ENCODE results near the gene NME9.

Gene NME9

DNA sequence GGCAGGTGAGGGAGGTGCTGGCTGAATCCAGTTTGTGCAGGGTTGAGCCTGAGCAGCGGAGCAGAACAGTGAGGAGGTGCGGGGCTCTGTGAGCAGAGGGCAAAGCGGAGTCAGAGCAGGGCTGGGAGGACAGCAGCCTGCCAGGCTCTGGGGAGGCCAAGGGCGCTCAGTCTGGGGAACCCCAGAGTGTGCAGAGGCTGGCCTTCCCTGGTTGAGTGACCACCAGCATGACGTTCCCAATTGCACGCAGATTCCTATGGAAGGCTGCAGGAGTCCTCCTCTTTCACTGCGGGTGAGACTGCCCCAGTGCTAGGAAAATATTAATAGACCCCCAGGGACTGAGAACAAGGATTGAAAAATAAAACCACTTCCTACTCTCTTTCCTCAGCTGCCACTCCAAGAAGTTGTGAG is 31.9 kb upstream of the NME9 start:
- DNase-seq, result no peak

DNA sequence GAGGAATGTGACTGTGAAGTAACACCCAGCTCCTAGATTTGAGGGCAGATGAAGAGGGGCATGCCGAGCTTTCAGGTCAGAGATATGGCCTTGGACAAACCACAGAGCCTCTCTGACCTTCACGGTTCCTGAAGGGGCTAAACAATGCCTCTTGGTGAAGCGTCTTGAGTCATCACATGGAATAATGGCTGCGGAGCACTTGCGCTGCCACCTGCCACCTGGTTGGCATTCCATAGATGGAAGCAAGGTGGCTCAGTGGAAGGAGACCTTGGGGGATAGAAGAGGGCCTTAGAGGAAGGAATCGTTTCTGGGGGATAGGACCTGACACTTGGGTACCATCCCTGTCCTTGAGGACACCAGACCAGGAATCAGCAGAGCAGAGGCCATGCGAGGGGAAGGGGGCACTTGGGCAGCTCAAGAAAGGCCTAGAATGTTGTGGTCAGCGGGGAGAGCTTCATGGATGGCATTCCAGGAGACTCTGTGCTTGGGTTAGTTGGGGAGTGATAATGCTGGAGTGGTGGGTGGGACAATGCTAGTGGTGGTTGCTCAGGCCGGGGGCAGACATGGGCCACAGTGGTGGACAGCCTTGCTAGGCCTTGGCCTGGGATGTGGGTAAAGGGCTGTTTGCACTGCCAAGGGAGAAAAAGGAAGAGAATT is 31.3 kb upstream of the NME9 start:
- no peak for DNase-seq

GRCh38 chr3:138359919-138360868 is 30.5 kb upstream of the NME9 start:
- no peak for DNase-seq

DNA sequence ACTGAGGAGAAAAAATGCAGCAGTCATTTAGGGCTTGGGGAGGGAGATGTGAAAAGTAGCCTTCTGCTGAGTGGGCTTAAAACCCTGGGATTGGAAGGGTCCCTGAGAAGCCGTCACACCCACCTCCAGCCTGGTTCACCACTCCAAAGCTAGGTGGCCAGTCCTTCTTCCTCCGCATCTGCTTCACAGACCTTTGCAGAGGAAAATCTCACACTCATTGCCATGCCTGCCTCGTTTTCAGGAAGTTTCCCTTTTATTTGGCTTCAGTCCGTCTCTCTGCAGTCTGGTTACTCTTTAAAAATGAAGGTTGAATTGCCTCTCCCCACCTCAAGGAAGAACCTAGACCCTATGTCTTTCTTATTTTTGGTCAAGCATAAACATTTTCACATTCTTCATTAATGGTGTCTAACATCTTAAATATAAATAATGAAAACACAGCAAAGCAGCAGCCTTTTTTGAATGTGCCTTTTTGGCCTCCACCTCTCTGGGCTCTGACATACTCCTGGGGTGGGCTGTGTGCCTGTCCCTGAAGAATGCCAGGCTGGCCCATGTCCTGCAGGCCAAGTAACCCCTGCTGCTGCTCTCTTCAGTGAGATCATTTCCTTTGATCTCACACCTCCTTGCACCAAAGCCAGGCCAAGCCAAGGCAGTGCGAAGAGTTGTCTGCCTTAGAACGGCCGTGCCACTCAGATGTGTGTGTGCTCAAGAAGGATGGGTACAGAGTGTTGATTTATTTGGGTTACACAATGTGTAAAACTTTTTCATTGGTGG is 29.7 kb upstream of the NME9 start:
- no peak for DNase-seq

- DNase-seq, result no peak
Observed at GRCh38 chr3:138356730-138357405, 27.2 kb upstream of the NME9 start.

GRCh38 chr3:138355071-138355470 is 25.4 kb upstream of the NME9 start:
- DNase-seq, result no peak

DNA sequence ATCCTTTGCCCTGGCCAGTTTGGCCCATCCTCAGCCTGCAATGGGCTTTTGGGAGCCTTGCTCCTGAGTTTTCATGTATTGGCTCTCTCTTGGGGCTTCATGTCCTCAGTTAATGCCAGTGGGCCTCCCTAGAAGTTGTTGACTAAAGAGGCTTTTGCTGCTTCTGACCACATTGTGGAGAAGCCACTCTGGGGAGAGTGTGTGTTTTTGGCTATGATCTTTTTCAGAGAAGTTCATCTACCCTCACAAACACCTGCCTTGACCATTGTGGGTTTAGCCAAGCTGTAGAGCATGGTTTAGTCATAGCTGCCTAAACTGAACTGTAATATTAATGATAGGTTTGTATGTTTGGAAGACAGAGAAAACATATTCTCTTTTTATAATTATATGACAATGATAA is 24.7 kb upstream of the NME9 start:
- no peak for DNase-seq

DNA sequence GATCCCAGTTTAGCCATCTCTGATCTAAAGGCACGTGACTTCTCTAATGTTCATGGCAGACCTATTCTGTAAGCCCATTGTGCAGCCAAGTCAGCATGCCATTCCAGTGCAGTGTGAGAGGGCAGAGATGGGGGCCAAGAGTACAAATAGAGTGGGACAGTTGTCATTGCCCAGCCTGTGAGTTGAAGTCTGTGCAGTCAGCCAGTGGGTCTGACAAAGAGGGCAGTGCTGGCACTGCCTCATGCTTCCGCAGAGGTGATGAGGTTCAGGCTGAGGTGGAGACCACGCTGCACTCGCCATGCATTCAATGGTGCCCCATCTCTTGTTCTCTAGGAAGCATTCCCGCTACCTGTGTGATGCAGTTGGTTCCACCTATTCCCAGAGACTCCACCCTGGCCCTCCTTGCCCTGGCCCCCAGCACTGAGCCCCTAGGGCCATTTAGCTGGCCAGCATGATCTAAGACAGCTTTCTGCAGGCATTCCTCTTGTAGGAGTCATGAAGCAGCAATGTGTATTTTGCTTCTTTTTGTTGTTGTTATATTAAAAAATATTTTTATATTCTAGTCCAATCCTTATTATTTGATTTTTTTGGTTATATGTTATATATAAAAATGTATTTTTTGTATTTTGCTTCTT is 22.4 kb upstream of the NME9 start:
- DNase-seq, result no peak

DNA sequence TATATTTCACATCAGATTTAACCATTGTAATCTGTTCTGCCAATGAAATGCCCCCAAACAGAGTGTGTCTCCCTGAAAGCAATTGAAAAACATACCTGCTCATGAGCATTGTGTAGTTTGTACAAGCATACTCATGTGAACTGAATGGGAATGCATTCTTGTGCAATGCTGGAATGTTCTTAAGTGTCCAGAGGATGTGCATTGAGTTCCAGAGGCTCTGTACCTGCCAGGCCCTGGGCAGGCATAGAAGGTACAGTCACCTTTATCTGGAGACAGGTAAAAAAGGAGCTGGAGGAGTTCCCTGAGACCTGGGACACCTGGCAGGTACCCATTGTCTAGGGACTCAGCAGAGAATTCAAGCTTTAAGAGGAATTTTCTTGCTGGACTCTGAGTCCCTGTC is 21.5 kb upstream of the NME9 start:
- no peak for DNase-seq

DNA sequence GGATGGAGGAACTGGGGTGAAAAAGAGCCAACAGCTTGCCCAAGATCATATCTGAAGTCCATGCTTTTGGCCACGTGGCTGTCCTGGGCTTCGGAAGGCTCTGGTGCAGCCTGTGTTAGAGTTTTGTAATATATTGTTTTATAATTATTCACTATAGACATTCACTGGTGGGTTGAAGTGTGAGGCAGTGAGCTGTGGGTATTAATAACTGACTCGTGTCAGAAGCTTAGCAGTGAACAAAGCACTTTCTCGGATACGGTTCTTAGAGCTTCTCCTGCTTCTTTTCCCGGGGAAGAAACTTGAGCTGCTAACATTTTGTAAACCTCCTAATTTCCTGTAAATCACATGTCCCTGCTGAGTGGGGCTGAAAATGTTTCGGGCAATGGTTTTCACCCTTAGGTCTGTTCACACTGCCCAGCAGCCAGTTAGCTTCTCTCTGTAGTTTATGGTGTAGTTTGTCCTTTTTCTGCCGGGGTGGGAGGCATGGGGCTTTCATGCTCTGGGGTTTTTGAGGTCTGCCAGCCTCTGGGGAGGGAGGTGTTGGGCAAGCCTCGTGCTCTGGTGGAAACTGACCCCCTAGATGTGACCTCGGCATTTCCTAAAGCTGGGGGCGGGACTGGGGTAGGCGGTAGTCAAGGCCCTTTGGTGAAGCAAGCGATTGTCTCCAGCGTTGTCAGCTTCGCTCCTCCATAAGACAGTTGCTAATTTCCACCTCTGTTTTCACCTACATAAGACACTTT is 20.4 kb upstream of the NME9 start:
- no peak for DNase-seq

DNA sequence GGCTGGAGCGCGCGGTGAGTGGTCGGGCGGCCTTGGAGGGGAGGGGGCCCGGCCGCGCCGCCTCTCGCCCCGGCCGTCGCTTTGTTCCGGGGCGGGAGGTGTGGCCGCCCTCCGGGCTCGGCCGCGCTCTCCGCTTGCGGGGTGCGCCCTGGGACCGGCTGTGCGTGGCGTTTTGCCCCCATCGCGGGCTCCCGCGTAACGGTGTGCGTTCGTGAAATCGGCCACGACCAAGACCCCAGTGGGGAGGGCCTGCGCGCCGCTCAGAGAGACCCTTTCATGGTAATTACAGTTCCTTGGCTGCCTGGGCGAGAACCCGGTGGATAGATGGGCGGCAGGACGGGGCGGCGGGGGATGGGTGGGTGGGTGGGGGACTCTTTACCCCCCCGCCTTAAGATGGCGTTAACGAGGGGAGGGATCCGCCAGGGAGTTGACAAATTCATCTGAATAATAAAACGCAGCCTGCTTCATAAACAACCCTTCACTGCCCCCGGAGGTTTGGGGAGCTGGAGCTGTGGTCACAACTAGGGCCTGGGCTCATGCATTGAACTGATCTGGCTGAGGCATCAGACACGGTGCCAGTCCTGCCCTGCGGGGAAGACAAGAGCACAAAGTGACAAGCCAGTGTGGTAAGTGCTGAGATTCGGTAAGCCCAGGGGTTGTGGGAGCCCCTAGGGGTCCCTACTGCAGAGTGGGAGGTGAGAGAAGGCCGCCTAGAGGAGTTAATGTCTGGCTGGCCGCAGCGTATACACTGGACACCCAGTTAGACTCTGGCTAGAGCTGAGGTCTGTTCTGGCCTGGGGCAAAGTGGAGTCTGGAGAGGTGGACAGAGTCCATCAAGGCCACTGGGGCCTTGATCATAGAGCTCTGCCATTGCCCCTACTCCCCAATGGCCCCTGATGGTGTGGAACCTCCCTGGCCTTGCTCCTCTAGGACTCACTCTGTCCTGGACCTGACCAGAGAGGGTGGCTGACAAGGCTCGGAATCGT is 19.4 kb upstream of the NME9 start:
- peak in 1 of 2 experiments; percentile 15 for DNase-seq

GRCh38 chr3:138347960-138348753 is 18.5 kb upstream of the NME9 start, which contains the start of gene MRAS:
MRAS (plus strand) TSS chr3:138348579; CDS start chr3:138372884, 24,305 bp downstream.
- peak in 1 of 2 experiments; percentile 79 for DNase-seq

- no peak for DNase-seq
Observed at GRCh38 chr3:138344754-138345153, 15.1 kb upstream of the NME9 start.

DNA sequence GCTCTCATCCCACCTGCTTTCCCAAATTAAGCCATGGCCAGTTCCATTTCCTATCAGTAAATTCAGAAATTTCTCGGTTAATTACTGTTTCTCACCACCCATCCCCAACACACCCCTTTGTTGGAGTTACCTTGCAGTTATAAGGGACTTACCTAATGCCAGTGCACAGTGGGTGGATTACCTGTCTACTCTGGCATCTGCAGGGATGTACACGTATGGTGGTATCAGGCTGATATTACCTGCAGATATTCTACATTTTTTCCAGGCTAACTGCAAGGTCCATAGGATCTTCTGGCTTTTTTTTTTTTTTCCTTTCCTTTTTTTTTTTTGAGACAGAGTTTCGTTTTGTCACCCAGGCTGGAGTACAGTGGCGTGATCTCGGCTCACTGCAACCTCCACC is 10.9 kb upstream of the NME9 start:
- no peak for DNase-seq

- DNase-seq, result no peak
Observed at GRCh38 chr3:138338811-138339210, 9.2 kb upstream of the NME9 start.

- DNase-seq, result no peak
Observed at GRCh38 chr3:138338244-138338643, 8.6 kb upstream of the NME9 start.

DNA sequence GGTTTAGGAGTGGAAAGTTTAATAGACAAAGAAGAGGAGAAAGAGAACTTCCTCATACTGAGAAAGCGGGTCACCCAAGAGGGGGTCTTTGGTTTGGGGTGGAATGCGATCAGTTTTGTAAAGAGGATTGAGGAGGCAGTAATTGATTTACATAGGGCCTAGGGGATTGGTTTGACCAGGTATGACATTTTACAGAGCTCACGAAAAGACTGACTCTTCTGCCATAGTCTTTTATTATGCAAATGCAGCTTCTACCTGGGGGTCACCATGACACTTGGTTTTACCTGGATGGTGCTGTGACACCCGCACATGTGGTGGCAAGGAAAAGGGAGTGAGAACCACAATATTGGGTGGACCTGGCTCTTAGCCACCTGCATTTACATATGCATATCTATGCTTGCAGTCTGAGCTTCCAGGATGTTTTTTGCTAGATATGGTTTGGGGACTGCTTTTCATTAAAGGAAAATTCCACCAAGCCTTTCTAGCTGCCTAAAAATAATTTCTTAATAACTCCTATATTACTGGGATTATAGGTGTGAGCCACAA is 6.9 kb upstream of the NME9 start:
- DNase-seq, result no peak

- DNase-seq, result no peak
Observed at GRCh38 chr3:138334608-138335007, 5.0 kb upstream of the NME9 start.

- peak in 1 of 2 experiments; percentile 41 for DNase-seq
Observed at GRCh38 chr3:138332472-138333073, 2.9 kb upstream of the NME9 start.

All from SW 1271 (cell line).